Large intestine (tissue), 3 donors: ENCODE measurements around the gene GZMA. TPM values are rescaled to one million over a fixed set of nuclear protein-coding genes. Genes with fewer than 3 reads are reported as not detected.
"Not testable (repeated sequence)": the region's sequence is repeated elsewhere in the genome, so short reads cannot be mapped to it uniquely, and the experiment has no call there.

Source experiments
- DNase-seq, 2 donors: peaks; one replicate each; pipeline versions ENCODE4 v3.0.0 to v3.0.0-alpha.2; 2013
- H3K27ac ChIP-seq: one replicate; pipeline ENCODE4 v1.5.1; 2013; ENCODE audit warnings: low read length
- H3K27me3 ChIP-seq: 2 replicates; pipeline ENCODE4 v1.6.1; 2013; ENCODE audit warnings: low read length; ENCODE audit not compliant: control insufficient read depth, insufficient read depth
- H3K36me3 ChIP-seq: 2 replicates; pipeline ENCODE4 v1.6.1; 2013; ENCODE audit warnings: low read length; ENCODE audit not compliant: control insufficient read depth, insufficient read depth
- H3K4me1 ChIP-seq: one replicate; pipeline ENCODE4 v1.6.1; 2013; ENCODE audit warnings: low read length; ENCODE audit not compliant: control insufficient read depth, insufficient read depth
- H3K4me3 ChIP-seq: one replicate; pipeline ENCODE4 v1.5.1; 2013; ENCODE audit warnings: low read length
- H3K9me3 ChIP-seq: one replicate; pipeline ENCODE4 v1.6.1; 2013; ENCODE audit warnings: mild to moderate bottlenecking, low read depth, low read length, moderate library complexity; ENCODE audit not compliant: control insufficient read depth
- WGBS: methylation state at CpG from one replicate; pipeline ENCODE4 v1.1.5; 2013; ENCODE audit warnings: low lambda C conversion rate; ENCODE audit not compliant: insufficient coverage; 5-methylcytosine and 5-hydroxymethylcytosine counted together
- polyA plus RNA-seq: library from polyadenylated mRNA; unstranded; fragments of 120-200 nt; gene quantifications from one replicate; pipeline ENCODE4 v1.2.1, GENCODE V29; 2013

The GZMA gene
- polyA plus RNA-seq, 1 donor: 14.9 TPM

- Histone ChIP-seq H3K9me3 (no peaks in the 10 kb centered on the region), H3K36me3 (no peaks in the 10 kb centered on the region), H3K27me3 (no peaks in the 10 kb centered on the region), H3K4me1 (no peaks in the 10 kb centered on the region), H3K4me3 (no peak overlapping the region), H3K27ac (no peak overlapping the region)
- DNase-seq: no peak
- WGBS: no CpG with 5 or more reads among the region's 5 CpGs
These were observed 2.7 kb downstream of the GZMA start for GRCh38 chr5:55104946-55105701.

GRCh38 chr5:55105976-55106375, 3.5 kb downstream of the GZMA start:
- not testable (repeated sequence) for DNase-seq, H3K27me3 ChIP-seq, H3K4me1 ChIP-seq, H3K27ac ChIP-seq, H3K4me3 ChIP-seq, H3K9me3 ChIP-seq, H3K36me3 ChIP-seq

GRCh38 chr5:55108661-55109060, 6.2 kb downstream of the GZMA start:
- WGBS: 100% methylated on average over 1 of the region's 3 CpGs
- H3K27me3 ChIP-seq: no peaks in the 10 kb centered on the region
- H3K27ac ChIP-seq: no peak overlapping the region
- H3K36me3 ChIP-seq: no peaks in the 10 kb centered on the region
- no peaks in the 10 kb centered on the region for H3K9me3 ChIP-seq
- H3K4me3 ChIP-seq: no peak overlapping the region
- no peaks in the 10 kb centered on the region for H3K4me1 ChIP-seq
- DNase-seq: no peak

GRCh38 chr5:55110217-55110616, 7.8 kb downstream of the GZMA start:
- H3K4me3 ChIP-seq: no peak overlapping the region
- H3K4me1 ChIP-seq: no peaks in the 10 kb centered on the region
- 83% methylated on average over 1 of the region's 2 CpGs for WGBS
- no peaks in the 10 kb centered on the region for H3K27me3 ChIP-seq
- H3K27ac ChIP-seq: no peak overlapping the region
- DNase-seq: no peak
- H3K9me3 ChIP-seq: no peaks in the 10 kb centered on the region
- no peaks in the 10 kb centered on the region for H3K36me3 ChIP-seq

- Histone ChIP-seq H3K9me3 (no peaks in the 10 kb centered on the region), H3K4me1 (no peaks in the 10 kb centered on the region), H3K27me3 (no peaks in the 10 kb centered on the region), H3K4me3 (no peak overlapping the region), H3K36me3 (no peaks in the 10 kb centered on the region), H3K27ac (no peak overlapping the region)
- DNase-seq: no peak
These were observed 10.9 kb downstream of the GZMA start for GRCh38 chr5:55113327-55113726.

GRCh38 chr5:55114061-55114460, 11.6 kb downstream of the GZMA start:
- no peaks in the 10 kb centered on the region for H3K27me3 ChIP-seq
- WGBS: no CpG with 5 or more reads among the region's 3 CpGs

GRCh38 chr5:55123365-55123764, 20.9 kb downstream of the GZMA start:
- no peaks in the 10 kb centered on the region for H3K9me3 ChIP-seq
- H3K4me1 ChIP-seq: no peaks in the 10 kb centered on the region
- peaks cover 2% of the 10 kb centered on the region for H3K27me3 ChIP-seq
- DNase-seq: no peak
- H3K27ac ChIP-seq: no peak overlapping the region
- WGBS: 100% methylated on average over 1 of the region's 3 CpGs
- no peaks in the 10 kb centered on the region for H3K36me3 ChIP-seq
- no peak overlapping the region for H3K4me3 ChIP-seq

More at GRCh38 chr5:55114061-55114460, 11.6 kb downstream of the GZMA start:
- no peaks in the 10 kb centered on the region for H3K9me3 ChIP-seq
- H3K4me3 ChIP-seq: no peak overlapping the region
- H3K4me1 ChIP-seq: no peaks in the 10 kb centered on the region
- H3K36me3 ChIP-seq: no peaks in the 10 kb centered on the region
- H3K27ac ChIP-seq: no peak overlapping the region
- no peak for DNase-seq

GRCh38 chr5:55134053-55134722, 31.7 kb downstream of the GZMA start:
- DNase-seq: no peak
- H3K4me1 ChIP-seq: no peaks in the 10 kb centered on the region
- H3K36me3 ChIP-seq: no peaks in the 10 kb centered on the region
- WGBS: no CpG with 5 or more reads among the region's 5 CpGs
- H3K27me3 ChIP-seq: peaks cover 3% of the 10 kb centered on the region
- H3K9me3 ChIP-seq: no peaks in the 10 kb centered on the region
- H3K27ac ChIP-seq: no peak overlapping the region
- no peak overlapping the region for H3K4me3 ChIP-seq

- no peak for DNase-seq
- H3K27me3 ChIP-seq: peaks cover 3% of the 10 kb centered on the region
- H3K27ac ChIP-seq: no peak overlapping the region
- H3K4me3 ChIP-seq: no peak overlapping the region
- H3K4me1 ChIP-seq: no peaks in the 10 kb centered on the region
- H3K9me3 ChIP-seq: no peaks in the 10 kb centered on the region
- WGBS: 60% methylated on average over 1 of the region's 3 CpGs
- H3K36me3 ChIP-seq: no peaks in the 10 kb centered on the region
These were observed 34.1 kb downstream of the GZMA start for GRCh38 chr5:55136521-55136920.

- no peak overlapping the region for H3K4me3 ChIP-seq
- no peaks in the 10 kb centered on the region for H3K36me3 ChIP-seq
- peaks cover 6% of the 10 kb centered on the region for H3K27me3 ChIP-seq
- H3K27ac ChIP-seq: no peak overlapping the region
- H3K9me3 ChIP-seq: no peaks in the 10 kb centered on the region
- WGBS: no CpG with 5 or more reads among the region's 9 CpGs
- no peak for DNase-seq
- H3K4me1 ChIP-seq: peaks cover 8% of the 10 kb centered on the region
These were observed 38.6 kb downstream of the GZMA start for GRCh38 chr5:55140908-55141665.
